ENCODE measurements around the gene PDLIM5. TPM values are rescaled to one million over a fixed set of nuclear protein-coding genes. Genes with fewer than 3 reads are reported as not detected.

The PDLIM5 gene
- total RNA-seq, 1 experiment from 2014 or later, result 44.7 TPM

- no TSS peak for BruUV-seq (replicated peaks)
- intact Hi-C loops (cut with micrococcal nuclease; ENCODE audit: unreplicated experiment) (no loop called here), in situ Hi-C loops (cut with HindIII; ENCODE audit: low pct_unique_long_range_greater_than_20kb, low sequenced_read_pairs) (no loop called here)
- TF ChIP-seq REST (IDR thresholded peaks at IDR 0.05; ENCODE audit: insufficient read depth in 1 of 2, low read depth in 2 of 2, low read length in 1 of 2), result no peak
- TF ChIP-seq POLR2AphosphoS5 (IDR thresholded peaks at IDR 0.05; ENCODE audit: low read depth, low read length), result no peak
- TF ChIP-seq SIN3A (IDR thresholded peaks at IDR 0.05; ENCODE audit: borderline replicate concordance, insufficient read depth, low read depth, low read length), result no peak
- no peak for TF ChIP-seq CTCF (IDR thresholded peaks at IDR 0.05)
- TF ChIP-seq TCF7L2 (IDR thresholded peaks at IDR 0.05; ENCODE audit: low read depth, low read length), result no peak
- H3K27ac ChIP-seq (ENCODE audit: low read length), result no peak overlapping the region
- no peaks in the 10 kb centered on the region for H3K27me3 ChIP-seq (ENCODE audit: control insufficient read depth, insufficient read depth, low read length)
- ChIA-PET POLR2A (no interaction called here), CTCF (no interaction called here)
- DNase-seq (ENCODE audit: low read depth, low spot score), result no peak
- ATAC-seq, result no peak
- peaks cover 4% of the 10 kb centered on the region; the same call in 1 of the 2 replicates for H3K4me1 ChIP-seq (ENCODE audit: control insufficient read depth, insufficient read depth, low read length)
- H3K4me3 ChIP-seq (ENCODE audit: low read depth in 2 of 2, low read length in 2 of 2), result no peak overlapping the region
- H3K36me3 ChIP-seq (ENCODE audit: control insufficient read depth, insufficient read depth, low read length), result no peaks in the 10 kb centered on the region
- no peaks in the 10 kb centered on the region for H3K9me3 ChIP-seq (ENCODE audit: control insufficient read depth, insufficient read depth, low read depth, low read length)
Observed at GRCh38 chr4:94475050-94475449, 23.3 kb downstream of the PDLIM5 start.

DNA sequence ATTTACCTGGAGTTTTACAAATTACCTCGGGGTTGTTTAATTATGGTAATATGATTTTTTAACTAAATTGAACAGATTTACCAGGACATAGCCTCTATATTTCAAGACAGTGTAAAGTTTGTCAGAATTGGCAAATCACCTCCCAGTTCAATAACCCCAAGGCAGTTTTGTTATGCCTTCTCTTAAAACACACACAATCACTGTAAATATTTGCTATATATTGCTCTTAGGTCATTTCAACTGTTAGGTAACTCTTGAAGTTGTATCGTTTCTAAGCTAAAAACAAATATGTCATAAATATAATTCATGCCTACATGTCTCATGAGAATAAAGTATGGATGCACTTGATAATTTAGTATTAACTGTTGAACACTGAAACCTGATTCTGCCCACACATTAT is 24.1 kb downstream of the PDLIM5 start:
- TF ChIP-seq TCF7L2 (IDR thresholded peaks at IDR 0.05; ENCODE audit: low read depth, low read length) (no peak), POLR2AphosphoS5 (IDR thresholded peaks at IDR 0.05; ENCODE audit: low read depth, low read length) (no peak), CTCF (IDR thresholded peaks at IDR 0.05) (no peak), REST (IDR thresholded peaks at IDR 0.05; ENCODE audit: insufficient read depth in 1 of 2, low read depth in 2 of 2, low read length in 1 of 2) (no peak), SIN3A (IDR thresholded peaks at IDR 0.05; ENCODE audit: borderline replicate concordance, insufficient read depth, low read depth, low read length) (no peak)
- DNase-seq (ENCODE audit: low read depth, low spot score), result no peak
- H3K9me3 ChIP-seq (ENCODE audit: control insufficient read depth, insufficient read depth, low read depth, low read length), result no peaks in the 10 kb centered on the region
- ATAC-seq, result no peak
- ChIA-PET POLR2A (no interaction called here), CTCF (no interaction called here)
- no peak overlapping the region for H3K27ac ChIP-seq (ENCODE audit: low read length)
- intact Hi-C loops (cut with micrococcal nuclease; ENCODE audit: unreplicated experiment), result no loop called here
- no peaks in the 10 kb centered on the region for H3K27me3 ChIP-seq (ENCODE audit: control insufficient read depth, insufficient read depth, low read length)
- BruUV-seq (replicated peaks), result no TSS peak
- H3K36me3 ChIP-seq (ENCODE audit: control insufficient read depth, insufficient read depth, low read length), result no peaks in the 10 kb centered on the region
- H3K4me1 ChIP-seq (ENCODE audit: control insufficient read depth, insufficient read depth, low read length), result peaks cover 4% of the 10 kb centered on the region; the same call in 1 of the 2 replicates
- H3K4me3 ChIP-seq (ENCODE audit: low read depth in 2 of 2, low read length in 2 of 2), result no peak overlapping the region
- in situ Hi-C loops (cut with HindIII; ENCODE audit: low pct_unique_long_range_greater_than_20kb, low sequenced_read_pairs), result no loop called here
